ENCODE data around the gene CBFA2T2. TPM values are rescaled to one million over a fixed set of nuclear protein-coding genes. Genes with fewer than 3 reads are reported as not detected.
"Not testable (repeated sequence)": the region's sequence is repeated elsewhere in the genome, so short reads cannot be mapped to it uniquely, and the experiment has no call there.

The CBFA2T2 gene
- total RNA-seq, 2 donors from 2014 or later, result 9.8 to 10.4 TPM

DNA sequence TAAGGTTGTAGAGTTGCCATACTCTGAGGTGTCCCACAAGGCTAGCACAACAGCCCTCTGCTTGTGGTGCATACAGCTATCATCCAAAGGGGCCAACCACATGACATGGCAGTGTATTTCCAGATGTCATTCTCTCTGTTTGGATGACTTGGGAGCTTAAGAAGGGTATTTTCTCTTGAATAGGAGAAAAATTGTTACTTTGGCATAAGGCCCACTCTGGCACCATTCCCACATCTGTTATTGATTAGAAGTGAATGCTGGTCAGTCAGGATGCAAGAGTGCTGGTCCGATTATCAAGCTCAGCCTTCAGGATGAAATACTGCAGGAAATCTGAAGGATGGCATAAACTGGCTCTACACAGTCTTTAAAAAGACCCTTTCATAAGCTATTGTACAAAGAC is 88.6 kb downstream of the CBFA2T2 start:
- no peaks in the 10 kb centered on the region for H3K9me3 ChIP-seq
- peaks cover 0 to 28% of the 10 kb centered on the region in 2 donors for H3K4me1 ChIP-seq
- TF ChIP-seq, protein P1, sequence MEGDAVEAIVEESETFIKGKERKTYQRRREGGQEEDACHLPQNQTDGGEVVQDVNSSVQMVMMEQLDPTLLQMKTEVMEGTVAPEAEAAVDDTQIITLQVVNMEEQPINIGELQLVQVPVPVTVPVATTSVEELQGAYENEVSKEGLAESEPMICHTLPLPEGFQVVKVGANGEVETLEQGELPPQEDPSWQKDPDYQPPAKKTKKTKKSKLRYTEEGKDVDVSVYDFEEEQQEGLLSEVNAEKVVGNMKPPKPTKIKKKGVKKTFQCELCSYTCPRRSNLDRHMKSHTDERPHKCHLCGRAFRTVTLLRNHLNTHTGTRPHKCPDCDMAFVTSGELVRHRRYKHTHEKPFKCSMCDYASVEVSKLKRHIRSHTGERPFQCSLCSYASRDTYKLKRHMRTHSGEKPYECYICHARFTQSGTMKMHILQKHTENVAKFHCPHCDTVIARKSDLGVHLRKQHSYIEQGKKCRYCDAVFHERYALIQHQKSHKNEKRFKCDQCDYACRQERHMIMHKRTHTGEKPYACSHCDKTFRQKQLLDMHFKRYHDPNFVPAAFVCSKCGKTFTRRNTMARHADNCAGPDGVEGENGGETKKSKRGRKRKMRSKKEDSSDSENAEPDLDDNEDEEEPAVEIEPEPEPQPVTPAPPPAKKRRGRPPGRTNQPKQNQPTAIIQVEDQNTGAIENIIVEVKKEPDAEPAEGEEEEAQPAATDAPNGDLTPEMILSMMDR (IDR thresholded peaks at IDR 0.05), result no peak
- H3K4me3 ChIP-seq, result no peak overlapping the region
- no peak overlapping the region for H3K27ac ChIP-seq
- no peaks in the 10 kb centered on the region for H3K36me3 ChIP-seq
- DNase-seq (ENCODE audit: low spot score), result no peak
- H3K27me3 ChIP-seq, result no peaks in the 10 kb centered on the region

DNA sequence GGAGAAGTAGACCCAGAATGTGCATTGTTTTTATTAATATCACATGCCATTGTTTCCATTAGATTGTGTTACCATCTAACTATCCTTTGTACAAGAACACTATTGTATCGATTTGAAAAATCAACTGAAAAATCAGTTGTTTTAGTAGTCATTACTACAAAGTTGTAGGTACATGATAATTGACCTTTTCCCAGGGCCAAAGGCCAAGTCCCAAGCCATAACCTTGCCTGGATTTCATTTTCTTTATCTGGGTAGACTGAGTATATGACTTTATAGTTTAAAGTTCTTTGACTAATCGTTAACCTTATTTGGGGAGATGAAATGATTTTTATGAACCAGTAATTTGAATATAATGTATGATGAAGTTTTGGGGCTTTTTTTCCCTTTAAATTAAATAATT is 93.2 kb downstream of the CBFA2T2 start:
- no peak for DNase-seq (ENCODE audit: low spot score)
- TF ChIP-seq, protein P1 (IDR thresholded peaks at IDR 0.05), result no peak
- Histone ChIP-seq H3K27me3 (no peaks in the 10 kb centered on the region), H3K4me1 (peaks cover 0 to 19% of the 10 kb centered on the region in 2 donors), H3K4me3 (no peak overlapping the region), H3K27ac (no peak overlapping the region), H3K36me3 (no peaks in the 10 kb centered on the region), H3K9me3 (no peaks in the 10 kb centered on the region)

DNA sequence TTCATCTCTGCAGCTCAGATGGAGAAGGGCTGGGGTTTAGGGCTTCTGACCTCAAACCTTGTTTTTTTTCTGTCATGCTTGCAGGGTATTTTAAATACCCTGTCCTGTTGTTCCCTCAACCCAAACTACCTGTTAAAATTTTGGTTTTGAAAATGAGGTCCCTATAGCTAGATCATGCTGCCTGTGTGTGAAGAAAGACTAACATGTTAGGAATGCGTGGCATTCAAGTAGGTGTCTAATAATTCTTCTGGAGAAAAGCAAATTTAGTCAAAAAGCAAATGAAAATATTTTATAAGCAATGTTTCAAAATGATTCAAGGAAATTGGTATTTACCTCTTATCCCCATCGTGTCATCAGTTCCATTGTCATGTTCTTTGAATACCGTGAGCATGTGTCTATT is 95.1 kb downstream of the CBFA2T2 start:
- Histone ChIP-seq H3K27ac (no peak overlapping the region), H3K27me3 (no peaks in the 10 kb centered on the region), H3K36me3 (no peaks in the 10 kb centered on the region), H3K4me1 (peaks cover 0 to 19% of the 10 kb centered on the region in 2 donors), H3K9me3 (no peaks in the 10 kb centered on the region), H3K4me3 (no peak overlapping the region)
- TF ChIP-seq, protein P1 (IDR thresholded peaks at IDR 0.05), result no peak
- no peak for DNase-seq (ENCODE audit: low spot score)

DNA sequence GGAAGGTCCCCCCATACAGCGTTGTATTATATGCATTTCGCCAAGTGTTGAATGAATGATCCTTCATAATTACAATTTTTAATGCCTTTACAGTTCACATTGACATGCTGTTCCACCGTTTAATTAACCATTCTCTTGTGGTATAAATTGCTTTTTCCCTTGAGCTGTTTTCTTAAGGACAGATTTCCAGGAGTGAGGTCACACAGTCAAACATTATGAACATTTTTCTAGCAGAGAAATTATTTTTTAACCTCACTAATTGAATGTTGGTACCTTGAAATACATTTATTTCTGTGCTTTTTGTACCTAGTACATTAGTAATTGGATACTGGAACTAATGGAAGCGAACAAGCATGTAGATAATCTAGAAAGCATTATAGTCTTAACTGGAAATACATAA is 95.5 kb downstream of the CBFA2T2 start:
- Histone ChIP-seq H3K27ac (no peak overlapping the region), H3K36me3 (no peaks in the 10 kb centered on the region), H3K4me3 (no peak overlapping the region), H3K27me3 (no peaks in the 10 kb centered on the region), H3K4me1 (peaks cover 0 to 19% of the 10 kb centered on the region in 2 donors), H3K9me3 (no peaks in the 10 kb centered on the region)
- TF ChIP-seq, protein P1 (IDR thresholded peaks at IDR 0.05), result no peak
- DNase-seq (ENCODE audit: low spot score), result no peak

DNA sequence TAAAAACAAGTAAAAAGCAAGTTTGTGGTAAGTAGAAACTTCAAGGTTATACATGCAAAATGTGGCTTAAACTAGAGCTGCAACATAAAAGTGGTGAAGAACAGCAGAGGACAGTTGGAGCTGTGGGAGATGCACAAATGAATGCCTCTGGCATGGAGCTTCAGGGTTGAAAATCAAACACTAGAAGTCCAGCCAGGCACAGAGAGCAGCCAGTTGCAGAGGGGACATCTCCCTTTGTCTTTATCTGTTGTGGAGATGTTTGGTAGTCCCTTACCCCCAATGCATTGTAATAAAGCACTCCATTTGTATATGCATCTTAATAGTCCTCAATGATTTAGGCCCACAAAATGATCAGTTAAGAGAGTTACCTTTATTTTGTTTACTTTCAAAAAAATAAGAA is 99.2 kb downstream of the CBFA2T2 start:
- Histone ChIP-seq H3K27ac (no peak overlapping the region), H3K9me3 (no peaks in the 10 kb centered on the region), H3K27me3 (no peaks in the 10 kb centered on the region), H3K4me3 (no peak overlapping the region), H3K36me3 (no peaks in the 10 kb centered on the region), H3K4me1 (peaks cover 0 to 14% of the 10 kb centered on the region in 2 donors)
- DNase-seq (ENCODE audit: low spot score), result no peak
- TF ChIP-seq, protein P1 (IDR thresholded peaks at IDR 0.05), result no peak

DNA sequence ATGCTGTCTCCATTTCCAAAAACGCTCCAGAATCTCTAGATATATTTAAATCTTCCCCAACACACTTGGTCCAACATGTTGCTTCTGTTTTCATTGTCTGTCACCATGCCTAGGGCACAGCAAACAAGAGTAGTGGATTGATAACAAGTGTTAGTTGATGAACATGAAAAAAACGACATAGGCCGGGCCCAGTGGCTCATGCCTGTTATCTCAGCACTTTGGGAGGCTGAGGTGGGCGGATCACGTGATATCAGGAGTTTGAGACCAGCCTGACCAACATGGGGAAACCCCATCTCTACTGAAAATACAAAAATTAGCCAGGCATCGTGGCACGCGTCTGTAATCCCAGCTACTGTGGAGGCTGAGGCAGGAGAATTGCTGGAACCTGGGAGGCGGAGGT is 102.0 kb downstream of the CBFA2T2 start:
- H3K9me3 ChIP-seq; DNase-seq (ENCODE audit: low spot score); H3K4me3 ChIP-seq; H3K27ac ChIP-seq; H3K36me3 ChIP-seq; H3K27me3 ChIP-seq; H3K4me1 ChIP-seq: not testable (repeated sequence)

Data from right atrium auricular region (tissue), 2 donors.